Uterus (tissue), 2 donors: ENCODE measurements around the gene REV3L.

Source experiments
- POLR2A ChIP-seq, 2 donors: fragments of 450-650 bp; IDR thresholded peaks; one replicate each; pipeline ENCODE4 v1.6.1; 2016; ENCODE audit warnings: antibody characterized with exemption in 2 of 2, mild to moderate bottlenecking in 1 of 2, moderate library complexity in 1 of 2
- TF ChIP-seq, protein P1 (sequence below), 4 experiments: fragments of 200-600 bp in 2 of 4; fragments of 450-650 bp in 2 of 4; sonication (generic) in 2 of 4; IDR thresholded peaks; one replicate each; pipeline ENCODE4 v1.5.1; 2016 to 2019; ENCODE audit warnings: antibody characterized with exemption in 4 of 4, mild to moderate bottlenecking in 2 of 4, moderate library complexity in 1 of 4

DNA sequence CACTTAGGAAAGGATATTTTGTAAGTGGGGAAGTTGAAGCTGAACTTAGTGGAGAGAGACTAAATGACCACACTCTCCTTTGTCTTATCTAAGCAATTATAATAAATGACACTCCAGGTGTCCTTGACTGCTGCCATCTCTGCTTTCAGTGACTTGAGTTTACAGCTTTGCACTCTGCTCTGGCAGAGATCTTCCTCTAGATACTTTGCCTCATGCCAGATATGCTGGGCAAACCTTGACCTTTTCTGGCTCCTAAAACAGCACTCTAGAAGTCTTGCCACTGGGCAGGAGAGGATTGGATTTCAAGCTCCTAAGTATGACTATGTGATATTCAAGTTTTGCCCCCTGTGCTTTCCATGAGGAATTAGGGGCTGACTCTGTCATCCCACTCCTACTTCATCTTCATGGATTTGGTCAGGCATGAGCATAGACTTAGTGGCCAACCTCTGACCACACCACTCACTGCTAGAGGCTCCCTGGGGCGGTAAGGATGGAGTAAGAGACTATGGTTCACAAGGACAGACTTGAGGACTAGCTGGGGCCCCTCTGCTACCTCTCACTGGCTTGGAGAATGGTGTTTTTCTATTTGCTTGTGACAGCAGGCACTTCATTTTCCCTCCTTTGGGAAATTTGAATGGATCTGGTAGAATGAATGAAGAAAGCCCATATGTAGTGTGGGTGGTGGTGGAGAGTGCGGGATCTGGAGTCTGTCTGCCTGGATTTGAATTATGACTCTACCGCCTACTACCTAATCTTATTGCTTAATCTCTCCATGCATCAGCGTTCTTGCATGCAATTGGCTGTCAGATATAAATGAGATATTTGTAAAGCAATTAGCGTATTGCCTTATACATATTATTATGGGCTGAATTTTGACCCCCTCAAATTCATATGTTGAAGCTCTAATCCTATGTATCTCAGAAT is 191.4 kb downstream of the REV3L start:
- TF ChIP-seq, protein P1, sequence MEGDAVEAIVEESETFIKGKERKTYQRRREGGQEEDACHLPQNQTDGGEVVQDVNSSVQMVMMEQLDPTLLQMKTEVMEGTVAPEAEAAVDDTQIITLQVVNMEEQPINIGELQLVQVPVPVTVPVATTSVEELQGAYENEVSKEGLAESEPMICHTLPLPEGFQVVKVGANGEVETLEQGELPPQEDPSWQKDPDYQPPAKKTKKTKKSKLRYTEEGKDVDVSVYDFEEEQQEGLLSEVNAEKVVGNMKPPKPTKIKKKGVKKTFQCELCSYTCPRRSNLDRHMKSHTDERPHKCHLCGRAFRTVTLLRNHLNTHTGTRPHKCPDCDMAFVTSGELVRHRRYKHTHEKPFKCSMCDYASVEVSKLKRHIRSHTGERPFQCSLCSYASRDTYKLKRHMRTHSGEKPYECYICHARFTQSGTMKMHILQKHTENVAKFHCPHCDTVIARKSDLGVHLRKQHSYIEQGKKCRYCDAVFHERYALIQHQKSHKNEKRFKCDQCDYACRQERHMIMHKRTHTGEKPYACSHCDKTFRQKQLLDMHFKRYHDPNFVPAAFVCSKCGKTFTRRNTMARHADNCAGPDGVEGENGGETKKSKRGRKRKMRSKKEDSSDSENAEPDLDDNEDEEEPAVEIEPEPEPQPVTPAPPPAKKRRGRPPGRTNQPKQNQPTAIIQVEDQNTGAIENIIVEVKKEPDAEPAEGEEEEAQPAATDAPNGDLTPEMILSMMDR (IDR thresholded peaks at IDR 0.05), result no peak
- no peak for TF ChIP-seq POLR2A (IDR thresholded peaks at IDR 0.05)
